NCI-H2171 (cell line): ENCODE results near the gene KCNJ15.
"Not testable (repeated sequence)": the region's sequence is repeated elsewhere in the genome, so short reads cannot be mapped to it uniquely, and the experiment has no call there.

Experiments
- DNase-seq: peaks from one replicate; lab custom pipeline; 2025; lab: John Stamatoyannopoulos, UW

KCNJ15 gene

DNA sequence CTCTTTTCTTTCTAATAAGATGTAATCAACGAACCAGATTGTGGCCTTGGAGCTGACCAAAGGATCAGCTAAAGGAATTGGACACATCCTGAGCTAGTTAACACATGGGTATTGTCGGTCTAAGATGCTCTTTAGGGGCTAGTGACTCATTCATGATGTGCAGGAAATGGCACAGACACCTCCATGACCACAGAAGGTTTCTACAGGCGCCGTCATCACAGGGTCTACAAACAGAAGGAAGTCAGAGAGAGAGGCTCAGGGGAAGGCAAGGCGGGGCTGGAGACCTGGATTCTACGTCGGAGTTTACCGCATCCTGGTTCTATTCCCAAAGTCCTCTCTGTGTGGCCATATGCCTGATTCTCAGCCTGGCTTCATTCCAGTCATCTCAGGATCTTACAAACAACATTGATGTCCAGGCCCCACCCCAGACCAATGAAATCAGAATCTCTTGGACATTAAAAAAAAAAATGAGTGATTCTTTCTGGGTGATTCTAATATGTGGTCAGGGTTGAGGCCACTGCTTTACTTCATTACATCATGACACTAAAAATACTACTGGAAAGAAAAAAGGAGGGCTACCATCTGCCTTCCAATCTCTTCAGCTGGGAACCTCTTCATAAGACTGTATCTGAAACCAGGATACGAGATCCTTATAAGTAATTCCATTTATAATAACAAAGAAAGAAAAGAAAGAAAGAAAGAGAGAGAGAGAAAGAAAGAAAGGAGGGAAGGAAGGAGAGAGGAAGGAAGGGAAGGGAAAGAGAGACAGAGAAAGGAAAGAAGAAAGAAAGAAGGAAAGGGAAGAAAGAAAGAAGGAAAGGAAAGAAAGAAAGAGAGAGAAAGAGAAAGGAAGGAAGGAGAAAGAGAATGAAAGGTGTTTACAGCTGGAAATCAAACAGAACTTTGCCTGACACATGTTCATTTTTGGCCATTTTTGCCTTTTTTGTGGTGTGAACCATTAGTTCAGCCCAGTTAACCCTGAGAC lies 11.6 kb upstream of the KCNJ15 start:
- no peak for DNase-seq

DNA sequence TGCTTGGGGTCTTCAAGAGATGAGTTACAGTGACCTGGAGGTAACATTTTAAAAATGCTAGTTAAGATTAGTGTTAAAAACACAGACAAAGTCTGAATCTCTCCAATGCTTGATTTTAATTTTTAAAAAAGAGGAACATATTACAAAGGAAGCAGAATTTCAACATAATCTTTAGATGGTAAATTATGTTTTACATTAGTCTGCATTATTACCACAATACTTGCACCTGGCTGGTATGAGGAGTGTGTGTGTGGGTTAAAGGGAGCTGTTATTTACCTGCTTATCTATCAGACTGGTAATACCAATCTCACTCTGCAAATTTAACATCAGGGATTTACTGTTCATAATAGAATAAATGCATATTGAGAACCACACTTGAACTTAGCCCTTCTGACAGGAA lies 10.3 kb upstream of the KCNJ15 start:
- no peak for DNase-seq

DNA sequence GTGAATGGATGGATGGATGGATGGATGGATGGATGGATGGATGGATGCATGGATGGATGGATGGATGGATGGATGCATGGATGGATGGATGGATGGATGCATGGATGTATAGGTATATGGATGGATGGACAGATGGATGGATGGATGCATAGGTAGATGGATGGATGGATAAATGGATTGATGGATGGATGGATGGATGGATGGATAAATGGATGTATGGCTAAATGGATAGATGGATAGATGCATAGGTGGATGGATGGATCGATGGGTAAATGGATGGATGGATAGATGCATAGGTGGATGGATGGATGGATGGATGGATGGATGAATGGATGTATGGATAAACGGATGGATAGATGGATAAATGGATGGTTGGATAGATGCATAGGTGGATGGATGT lies 9.7 kb upstream of the KCNJ15 start:
- DNase-seq: not testable (repeated sequence)

DNA sequence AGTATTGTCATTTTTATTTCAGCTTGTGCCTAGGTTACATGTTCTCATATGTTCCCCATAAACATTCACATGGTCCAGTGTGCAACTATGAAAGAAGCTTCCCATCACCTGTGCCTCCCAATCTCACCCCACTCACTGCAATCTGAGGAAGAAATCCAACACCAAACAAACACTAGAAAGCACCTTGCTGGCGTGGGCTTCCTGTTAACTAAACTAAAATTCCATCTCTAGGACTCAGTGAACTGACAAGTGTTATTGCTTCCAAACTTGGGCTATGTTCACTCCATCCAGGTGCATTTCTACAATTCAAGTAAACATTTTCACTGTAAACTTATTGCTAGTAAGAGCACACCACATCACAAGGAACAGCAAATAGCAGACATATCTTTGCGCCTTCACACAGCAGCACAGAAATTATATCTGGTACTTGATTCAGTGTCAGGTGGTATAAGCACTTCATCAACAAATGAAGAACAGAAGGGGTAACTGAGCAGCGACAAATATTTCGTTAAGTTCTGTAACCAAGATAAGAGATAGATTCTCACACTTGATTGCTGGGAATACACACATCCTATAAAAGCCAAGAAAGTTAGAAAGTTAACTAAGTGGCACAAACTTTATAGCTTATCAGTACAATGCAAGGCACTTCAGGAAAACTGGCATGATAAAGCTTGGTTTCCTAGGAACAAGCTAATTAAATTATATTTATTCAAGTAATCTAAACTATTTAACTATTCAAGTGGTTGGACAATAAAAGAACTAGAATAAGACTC lies 8.9 kb upstream of the KCNJ15 start:
- no peak for DNase-seq

DNA sequence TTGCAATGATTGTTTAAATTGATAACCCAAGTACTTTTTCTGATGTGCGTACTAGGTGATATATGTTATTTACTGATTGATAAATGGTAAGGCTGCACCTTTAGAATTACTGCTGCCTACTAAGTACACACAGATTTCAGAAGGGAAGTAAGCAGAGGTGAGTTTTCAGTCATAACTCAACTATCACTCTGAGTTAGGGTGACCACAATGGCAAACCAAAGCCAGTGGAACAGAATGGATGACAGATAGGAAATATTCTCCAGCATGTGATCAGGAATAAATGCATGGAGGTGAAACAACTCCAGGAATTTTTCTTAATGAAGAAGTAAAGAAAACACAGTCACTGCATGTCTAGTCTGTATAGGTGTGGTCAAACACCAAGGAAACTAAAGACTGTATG lies 7.5 kb upstream of the KCNJ15 start:
- DNase-seq: no peak

DNA sequence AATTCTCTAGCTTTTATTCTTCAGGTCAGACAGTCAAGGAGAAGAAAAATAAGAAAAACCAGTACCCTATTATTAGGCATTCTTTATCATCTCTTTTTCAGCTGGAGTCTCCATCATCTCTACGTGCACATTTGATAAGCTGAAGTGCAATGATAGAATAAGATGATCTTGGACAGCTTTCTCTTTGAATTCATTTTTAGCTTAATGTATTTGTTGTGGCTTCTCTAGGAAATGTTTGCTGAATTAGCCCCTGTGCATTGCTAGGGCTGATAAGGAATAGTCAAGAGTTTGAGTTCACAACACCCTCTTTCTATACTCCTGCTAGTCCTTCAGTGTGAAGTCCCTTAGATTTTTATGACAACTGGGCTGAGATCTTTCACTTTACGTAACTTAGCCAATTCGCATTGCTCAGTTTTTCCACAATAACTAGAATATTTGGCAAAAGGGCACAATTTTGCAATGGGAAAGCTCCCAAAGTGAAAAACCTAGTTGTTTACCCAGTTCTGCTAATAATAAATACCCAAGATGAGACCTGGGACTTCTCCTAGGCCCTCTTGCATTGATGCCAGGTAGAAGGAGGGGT lies 7.0 kb upstream of the KCNJ15 start:
- no peak for DNase-seq

DNA sequence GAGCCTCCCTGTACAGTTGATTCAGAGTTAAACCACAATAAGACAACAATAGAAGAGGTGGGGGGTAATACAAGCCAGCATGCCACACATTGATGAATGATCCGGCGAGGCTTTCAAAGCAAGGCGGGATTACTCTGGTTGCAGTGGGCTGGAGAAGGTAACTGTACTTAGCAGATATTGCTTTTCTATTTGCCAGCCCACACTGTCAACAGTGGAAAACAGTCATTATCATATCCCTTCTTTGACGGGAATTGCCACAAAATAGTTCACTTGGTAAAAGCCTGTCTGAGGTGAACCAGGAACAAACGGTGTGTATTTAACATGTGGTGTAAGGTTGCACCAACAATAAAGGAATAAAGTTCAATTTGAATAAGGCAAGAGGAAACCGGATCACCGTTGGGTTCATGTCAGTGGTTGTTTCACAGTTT lies 5.8 kb upstream of the KCNJ15 start:
- no peak for DNase-seq

DNA sequence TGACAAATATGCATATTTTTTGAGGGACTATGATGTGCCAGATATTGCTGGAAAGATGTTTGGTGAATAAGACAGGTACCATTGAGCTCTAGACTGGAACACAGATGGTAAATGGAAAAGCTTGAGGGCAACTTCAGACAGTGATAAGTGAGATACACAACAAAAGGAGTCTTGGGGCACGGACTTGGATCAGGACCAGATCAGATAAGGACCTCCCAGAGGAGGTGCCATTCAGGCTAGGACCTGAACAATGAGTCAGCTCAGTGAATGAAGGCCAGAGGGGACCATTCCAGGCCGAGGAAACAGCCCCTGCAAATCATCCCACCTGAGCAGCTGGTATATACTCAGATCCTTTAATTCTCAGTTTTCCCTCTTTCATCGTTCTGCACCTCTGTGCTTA lies 1.8 kb upstream of the KCNJ15 start:
- DNase-seq: no peak

DNA sequence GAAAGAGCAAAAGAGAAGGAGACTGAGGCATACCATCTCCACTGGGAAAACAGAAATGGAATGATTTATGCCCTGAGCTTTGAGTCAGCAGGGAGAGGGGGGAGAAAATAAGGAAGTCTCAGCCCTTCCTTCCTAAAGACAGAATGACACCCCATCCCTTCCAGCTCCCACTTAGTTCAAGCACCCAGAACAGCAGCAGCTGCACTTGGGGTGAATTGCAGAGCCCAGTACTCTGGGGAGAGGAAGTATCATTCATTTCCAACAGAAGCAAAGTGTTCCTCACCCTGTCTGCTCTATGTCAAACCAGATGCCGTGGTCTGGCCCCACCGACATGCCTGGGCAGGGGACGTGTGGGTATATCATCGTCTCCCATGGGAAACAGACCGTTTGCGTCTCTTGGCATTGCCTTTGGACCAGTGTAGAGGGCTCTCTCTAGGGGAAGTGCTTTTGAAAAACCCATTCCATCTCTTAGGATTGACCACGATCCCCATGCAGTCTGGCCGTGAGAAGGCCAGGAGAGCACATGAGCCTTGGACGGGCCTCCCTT lies 1.1 kb upstream of the KCNJ15 start:
- no peak for DNase-seq

DNA sequence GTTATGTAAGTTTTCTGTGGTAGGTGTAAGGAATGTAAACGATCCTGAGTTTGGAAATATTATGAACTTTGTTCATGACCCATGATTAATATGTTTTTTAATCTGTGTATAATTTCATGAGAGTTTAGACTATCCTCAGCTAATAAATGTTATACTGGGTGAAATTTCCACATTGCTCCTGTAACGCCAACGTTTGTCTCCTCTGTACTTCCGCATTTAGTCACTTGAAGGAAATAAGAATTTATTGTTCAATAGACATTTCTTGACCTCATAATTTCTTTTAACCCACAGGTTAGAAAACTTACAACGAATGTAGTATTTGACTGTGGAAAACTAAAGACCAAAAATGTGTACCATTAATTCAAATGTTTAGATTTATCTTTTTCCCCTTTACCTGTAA lies 876 bp downstream of the KCNJ15 start:
- no peak for DNase-seq

DNA sequence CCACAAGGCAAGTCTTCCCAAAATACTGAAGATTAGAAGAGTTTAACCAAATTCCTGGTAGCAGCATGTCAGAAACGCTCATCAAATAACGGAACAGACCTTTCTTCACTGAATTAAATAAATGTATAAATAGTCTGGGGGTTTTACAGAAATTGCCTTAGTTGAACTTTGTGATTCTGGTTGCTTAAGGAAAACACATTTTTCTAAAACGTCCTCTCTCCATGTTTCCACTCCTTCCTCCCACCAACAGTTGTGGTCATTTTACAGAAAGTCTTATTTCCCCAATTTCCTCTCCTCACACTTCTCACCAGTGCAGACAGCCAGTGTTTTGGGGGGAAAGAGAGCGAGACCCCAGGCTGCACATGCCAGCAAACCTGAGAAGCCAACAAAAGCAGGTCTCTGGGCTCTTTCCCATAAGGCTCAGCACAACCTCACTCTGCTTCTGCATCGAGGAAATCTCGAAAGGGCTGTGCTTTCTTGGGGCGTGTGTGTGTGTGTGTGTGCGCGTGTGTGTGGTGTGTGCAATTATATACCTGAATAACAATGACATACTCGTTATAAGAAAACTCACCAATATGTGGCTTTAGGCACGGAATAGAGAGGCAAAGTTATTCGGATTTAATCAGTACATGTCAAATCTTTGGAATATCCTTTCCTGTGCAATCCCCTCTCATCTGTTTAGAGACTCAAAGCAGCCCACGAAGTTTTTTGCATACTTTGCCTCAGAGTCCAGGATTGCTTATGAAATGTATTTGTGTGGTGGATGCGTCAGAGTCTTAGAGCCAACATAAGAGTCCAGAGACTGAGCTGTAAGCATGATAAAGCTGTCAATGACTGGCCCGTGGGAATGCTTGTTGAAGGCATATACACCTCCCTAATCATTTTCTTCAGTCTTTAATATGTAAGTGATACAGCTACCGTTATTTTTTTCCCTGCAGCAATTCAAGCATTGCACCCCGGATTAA lies 2.0 kb downstream of the KCNJ15 start:
- DNase-seq: no peak

DNA sequence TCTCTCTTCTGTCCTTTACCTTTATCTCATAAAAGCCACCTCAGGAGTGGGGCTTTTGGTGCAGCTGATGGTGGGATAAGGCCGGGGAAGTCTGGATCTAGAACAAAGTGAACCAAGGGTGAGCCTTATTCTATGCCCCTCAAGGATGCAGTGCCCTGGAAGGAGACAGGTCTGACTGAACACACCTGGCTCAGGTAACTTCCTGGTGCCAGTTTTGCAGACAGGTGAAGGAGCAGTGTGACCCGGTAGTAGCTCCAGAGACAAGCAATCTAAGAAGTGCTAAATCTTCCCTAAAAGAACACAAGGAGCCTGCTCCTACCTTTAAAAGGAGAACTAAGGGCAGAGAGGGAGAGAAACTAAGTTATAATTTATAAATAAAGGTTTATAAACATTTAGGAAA lies 2.9 kb downstream of the KCNJ15 start:
- no peak for DNase-seq

DNA sequence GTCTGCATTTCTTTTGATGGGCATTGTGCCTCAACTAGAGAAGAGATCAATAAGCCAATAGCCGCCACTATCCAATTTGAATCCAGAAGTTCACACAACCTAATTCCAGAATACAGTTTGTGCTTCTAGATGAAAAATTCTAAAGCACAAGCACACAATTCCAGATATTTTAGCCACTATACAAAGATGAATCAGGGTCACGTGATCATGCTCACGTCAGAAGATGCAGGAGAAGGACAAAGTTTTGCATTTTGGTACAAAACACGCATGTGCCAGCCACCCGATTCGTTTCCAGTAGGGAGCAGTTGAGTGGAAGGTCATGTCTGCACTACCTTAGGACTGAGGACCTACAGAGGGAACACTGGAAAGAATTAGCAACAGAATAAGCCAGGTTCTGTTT lies 3.6 kb downstream of the KCNJ15 start:
- no peak for DNase-seq

DNA sequence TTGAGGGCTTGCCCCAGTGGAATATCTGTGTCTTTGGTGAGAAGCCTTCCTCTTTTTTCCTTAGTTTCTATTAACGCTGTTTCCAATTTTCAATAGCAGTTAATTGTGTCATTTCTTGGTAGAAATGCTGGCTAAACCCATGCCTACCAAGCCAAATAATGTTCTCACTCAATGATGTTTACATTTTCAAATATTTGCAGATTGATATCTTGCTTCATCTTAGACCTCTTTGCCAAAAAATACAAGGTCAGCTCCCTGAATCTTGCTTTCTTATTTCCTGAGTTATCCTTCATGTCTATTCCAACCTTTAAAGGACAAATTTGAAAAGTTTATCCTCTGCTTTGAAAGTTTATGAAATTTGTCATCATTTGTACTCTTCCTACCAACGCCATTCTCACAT lies 5.1 kb downstream of the KCNJ15 start:
- DNase-seq: no peak

DNA sequence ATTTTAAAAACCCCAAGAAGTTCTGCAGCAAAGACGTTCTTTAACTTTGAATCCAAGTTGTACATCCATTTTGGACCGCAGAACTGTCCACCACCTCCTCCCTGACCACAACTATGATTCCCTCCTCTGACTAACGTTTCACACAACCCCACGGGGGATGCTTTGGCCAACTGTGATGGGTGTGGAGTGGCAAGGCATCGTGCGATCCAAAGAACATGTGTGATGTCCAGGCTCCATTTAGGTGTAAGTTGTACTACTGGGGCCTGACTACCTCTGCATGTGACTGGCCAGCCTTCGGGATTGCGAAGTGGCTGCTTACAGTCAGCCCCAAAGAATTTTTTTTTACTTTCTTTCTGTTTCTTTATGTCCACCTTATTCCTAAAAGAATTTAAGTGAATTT lies 6.7 kb downstream of the KCNJ15 start:
- no peak for DNase-seq

DNA sequence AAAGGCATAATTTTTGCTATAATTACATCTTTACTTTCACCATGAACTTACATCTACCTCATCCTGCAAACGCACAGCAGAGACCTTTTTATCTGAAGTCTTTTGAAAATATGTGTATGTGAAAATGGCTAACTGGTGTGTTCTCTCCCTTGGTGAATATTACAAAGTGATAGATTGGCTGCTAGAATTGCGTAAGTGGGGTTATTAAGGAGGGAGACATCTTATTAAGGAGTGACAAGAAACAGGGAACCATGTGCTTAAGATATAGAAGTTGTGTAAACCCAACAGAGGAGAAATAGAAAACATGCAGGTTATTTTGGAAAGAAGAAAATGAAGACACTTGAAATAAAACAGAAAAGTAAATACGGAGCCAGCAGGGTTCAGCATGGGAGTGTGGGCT lies 7.8 kb downstream of the KCNJ15 start:
- no peak for DNase-seq

DNA sequence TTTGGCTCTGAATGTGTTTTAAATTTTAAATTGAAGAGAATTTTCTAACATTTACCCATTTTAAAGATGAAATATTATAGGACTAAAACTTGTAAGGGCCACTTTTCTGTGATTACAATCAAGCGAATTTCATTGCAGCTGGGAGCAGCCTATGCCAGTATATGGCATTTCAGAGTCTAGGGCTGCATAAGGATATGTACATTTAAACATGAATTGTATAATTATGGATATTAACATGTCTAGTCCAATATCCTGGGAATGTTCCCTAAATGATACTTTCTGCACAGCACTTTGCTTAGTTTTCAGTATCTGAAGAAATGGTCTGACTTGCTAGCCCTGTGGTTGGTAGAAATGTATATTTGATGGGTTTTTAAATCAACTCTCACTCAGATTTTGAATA lies 8.4 kb downstream of the KCNJ15 start:
- no peak for DNase-seq

DNA sequence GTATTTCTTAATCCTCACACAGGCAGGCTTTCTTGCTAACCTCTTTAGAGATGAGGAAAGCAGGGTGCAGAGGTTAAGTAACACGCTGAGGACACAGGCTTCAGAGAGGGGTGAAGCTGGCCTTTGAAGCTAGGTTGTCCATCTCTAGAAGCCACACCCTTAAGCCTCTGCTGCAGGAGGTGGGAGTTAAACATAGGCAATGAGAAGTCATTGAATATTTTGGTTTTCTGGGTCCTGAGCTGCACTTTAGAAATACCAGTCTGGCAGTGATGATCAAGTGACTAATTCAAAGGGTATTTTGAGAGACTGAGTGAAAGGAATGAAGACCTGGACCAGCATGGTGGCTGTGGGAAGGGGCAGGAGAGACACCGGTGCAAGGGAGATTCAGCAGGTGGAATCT lies 9.9 kb downstream of the KCNJ15 start:
- DNase-seq: no peak

DNA sequence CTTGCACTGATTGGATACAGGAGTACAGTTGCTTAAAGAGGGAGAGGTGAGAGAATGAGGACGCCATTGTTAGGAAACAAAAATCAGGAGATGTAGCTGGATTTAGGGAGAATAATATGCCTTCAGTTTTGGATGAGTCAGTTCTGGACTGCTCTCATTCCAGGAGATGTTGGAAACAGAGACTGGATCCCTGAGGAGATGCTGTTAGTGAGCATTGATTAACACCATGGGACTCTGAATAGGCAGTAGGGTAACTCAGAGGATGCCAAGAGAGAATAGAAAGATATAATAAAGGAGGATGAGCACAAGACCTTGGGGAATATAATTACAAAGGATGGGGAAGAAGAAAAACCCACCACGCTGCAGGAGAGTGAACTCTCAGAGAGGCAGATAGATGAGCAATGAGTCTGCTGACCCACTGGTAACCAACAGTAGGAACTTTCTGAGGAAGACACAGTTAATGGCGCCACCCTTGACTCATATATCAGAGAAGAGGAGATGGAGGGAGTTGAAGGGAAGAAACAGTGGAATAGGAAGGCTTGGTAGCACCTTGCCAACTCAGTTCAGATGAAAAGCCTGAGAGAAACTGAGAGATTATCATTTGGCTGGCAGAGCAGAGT lies 10.5 kb downstream of the KCNJ15 start:
- no peak for DNase-seq

DNA sequence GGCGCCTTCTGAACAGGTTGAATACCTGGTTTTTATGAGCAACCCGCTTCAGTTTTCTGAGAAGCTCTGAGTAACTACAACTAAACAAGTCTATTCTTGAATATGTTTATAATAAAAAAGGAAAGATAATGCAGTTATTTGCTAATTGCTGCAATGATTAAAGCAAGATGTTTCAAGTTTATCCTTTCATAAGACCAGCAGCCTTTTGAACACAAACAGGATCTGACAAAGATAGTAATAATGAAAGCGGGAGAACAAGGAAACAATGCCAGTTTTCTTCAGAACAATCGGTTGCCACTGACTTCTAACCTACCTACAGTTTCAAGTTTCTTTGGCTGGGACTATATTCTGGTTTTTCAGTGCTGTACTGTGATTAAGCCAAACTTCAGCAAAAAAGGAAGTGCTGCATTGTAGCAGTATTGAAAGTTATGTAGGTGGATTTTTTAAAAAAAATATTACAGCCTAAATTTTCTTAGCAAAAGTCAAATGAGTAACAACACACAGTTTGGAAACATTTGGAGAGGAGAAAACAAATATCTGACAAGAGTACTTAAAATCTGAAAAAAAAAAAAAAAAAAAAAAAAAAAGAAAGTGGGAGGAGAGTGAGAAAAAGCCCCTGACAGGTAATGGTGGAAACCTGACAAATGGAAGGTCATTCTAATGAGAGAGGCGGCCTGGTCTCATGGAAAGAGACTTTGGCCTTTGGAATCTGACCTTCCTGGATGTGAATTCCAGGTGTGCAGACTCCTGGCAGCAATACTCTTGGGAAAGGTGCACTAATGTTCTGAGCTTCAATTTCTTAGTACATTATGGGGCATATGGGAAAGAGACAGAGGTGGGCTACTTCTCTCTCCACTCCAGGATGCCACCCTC lies 11.4 kb downstream of the KCNJ15 start:
- DNase-seq: no peak
